Measurements from ENCODE around the gene ATG101. TPM values are rescaled to one million over a fixed set of nuclear protein-coding genes. Genes with fewer than 3 reads are reported as not detected.
A peak's percentile ranks its signal among the peaks of the same experiment; 100 is the strongest.

Gene ATG101
- total RNA-seq, 4 donors from 2014 or later, result 40.7 to 61.1 (median 48.0) TPM

DNA sequence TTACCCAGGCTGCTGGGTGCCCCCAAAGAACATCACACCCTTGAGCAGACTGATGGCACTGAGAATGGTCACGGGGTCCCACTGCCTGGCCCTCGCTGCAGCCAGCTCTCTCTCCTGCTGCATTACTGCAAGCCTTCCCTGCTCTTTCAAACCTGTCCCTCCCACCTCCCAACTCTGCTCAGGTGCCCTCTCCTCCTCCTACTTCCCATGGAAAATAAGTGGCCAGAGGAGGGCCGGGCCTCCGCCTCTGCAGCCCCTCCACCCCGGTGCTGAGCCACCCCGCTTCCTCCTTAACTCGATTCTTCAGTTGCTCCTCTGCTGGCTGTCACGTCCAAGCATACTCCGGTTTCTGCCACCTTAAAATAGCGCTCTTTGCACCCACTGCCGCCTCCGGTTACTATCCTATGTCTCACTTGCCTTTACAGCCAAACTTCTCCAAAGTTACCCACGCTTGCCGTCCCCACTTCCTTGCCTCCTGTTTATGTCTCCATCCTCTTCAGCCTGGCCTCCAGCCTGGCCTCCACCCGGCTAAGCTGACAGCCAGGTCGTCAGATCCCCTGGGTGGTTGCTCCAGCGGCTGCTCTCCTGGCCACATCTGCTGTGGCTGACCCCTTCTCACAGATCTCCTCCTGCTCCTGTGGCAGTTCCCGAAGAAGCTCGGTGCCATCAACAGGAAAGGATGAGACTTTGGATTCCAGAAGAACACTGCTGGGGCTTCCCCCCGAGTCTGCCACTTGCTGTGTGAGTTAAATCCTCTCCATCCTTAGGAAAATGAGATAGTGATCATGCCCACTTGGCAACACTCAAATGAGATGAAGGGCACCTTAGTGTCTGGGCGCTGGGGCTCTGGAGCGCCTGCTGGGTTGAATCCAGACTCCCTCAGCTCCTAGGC lies 17.4 kb downstream of the ATG101 start:
- no peaks in the 10 kb centered on the region for H3K27me3 ChIP-seq
- no peaks in the 10 kb centered on the region for H3K36me3 ChIP-seq
- no peak overlapping the region for H3K27ac ChIP-seq
- TF ChIP-seq, protein P1, sequence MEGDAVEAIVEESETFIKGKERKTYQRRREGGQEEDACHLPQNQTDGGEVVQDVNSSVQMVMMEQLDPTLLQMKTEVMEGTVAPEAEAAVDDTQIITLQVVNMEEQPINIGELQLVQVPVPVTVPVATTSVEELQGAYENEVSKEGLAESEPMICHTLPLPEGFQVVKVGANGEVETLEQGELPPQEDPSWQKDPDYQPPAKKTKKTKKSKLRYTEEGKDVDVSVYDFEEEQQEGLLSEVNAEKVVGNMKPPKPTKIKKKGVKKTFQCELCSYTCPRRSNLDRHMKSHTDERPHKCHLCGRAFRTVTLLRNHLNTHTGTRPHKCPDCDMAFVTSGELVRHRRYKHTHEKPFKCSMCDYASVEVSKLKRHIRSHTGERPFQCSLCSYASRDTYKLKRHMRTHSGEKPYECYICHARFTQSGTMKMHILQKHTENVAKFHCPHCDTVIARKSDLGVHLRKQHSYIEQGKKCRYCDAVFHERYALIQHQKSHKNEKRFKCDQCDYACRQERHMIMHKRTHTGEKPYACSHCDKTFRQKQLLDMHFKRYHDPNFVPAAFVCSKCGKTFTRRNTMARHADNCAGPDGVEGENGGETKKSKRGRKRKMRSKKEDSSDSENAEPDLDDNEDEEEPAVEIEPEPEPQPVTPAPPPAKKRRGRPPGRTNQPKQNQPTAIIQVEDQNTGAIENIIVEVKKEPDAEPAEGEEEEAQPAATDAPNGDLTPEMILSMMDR (IDR thresholded peaks at IDR 0.05), result no peak
- TF ChIP-seq POLR2A (IDR thresholded peaks at IDR 0.05), result no peak
- no peak overlapping the region for H3K4me3 ChIP-seq (replicated peaks in 1 of 3)
- intact Hi-C loops (cut with DNase I), result no loop called here
- 73 to 78% methylated on average over 22 of the region's 22 CpGs for WGBS, 2 donors
- H3K4me1 ChIP-seq, result peaks cover 8 to 10% of the 10 kb centered on the region in 2 donors
- DNase-seq, result no peak
- H3K9me3 ChIP-seq, result no peaks in the 10 kb centered on the region

DNA sequence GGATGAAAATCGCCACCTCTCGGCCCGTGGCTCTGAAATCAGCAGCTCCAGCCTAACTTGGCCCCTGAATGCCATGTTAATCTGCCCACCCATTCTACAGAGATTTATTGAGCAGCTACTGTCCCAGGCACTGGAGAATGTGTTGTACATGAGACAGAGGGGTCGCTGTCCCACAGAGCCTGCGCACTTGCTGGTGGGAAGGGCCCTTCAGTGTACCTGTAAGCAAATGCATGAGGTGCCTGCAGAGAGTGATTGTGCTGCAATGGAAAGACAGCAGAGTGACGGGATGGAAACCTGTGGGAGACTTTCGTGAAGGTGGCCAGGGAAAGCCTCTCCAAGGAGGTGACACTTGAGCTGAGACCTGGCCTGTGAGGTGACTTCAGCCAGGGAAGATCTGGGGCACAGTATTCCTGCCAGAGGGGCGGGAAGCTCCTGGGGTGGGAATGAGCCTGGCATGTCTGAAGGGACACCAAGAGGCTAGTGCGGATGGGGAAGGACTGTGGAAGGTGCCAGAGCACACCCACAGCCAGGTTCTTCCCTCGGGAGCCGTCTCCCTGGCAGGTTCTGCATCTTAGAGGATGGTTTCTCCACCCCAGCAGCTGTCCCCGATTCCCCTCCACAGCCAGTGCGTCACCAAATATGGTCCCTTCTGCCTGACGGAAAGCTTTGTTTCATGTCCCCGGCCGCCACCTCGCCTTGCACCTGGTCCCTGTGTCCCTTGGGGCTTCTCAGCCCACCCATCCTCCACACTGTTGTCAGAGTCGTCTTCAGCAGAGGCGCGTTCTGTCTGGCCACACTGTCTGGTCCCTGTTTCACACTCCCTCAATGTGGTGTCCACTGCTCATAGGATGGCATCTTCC lies 18.4 kb downstream of the ATG101 start:
- Histone ChIP-seq H3K9me3 (no peaks in the 10 kb centered on the region), H3K27me3 (no peaks in the 10 kb centered on the region), H3K4me1 (peaks cover 11 to 14% of the 10 kb centered on the region in 2 donors), H3K27ac (no peak overlapping the region), H3K4me3 (replicated peaks in 1 of 3) (no peak overlapping the region), H3K36me3 (no peaks in the 10 kb centered on the region)
- 85 to 86% methylated on average over 20 of the region's 20 CpGs for whole genome bisulfite sequencing, 2 donors
- intact Hi-C loops (cut with DNase I), result no loop called here
- no peak for TF ChIP-seq POLR2A (IDR thresholded peaks at IDR 0.05)
- TF ChIP-seq, protein P1 (IDR thresholded peaks at IDR 0.05), result no peak
- DNase-seq, result no peak

DNA sequence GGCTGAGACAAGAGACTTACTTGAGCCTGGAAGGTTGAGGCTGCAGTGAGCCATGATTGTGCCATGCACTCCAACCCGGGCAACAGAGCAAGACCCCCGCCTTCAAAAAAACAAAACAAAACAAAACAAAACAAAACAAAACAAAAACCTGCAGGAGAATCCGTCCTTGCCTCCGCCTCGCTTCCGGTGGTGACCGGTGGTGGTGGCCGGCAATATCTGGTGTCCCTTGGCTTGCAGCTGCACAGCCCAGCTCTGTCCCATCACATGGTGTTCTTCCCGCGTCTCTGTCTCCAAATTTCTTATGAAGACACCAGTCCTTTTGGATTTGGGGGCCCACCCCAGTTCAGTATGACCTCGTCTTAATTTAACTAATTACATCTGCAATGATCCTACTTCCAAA lies 19.7 kb downstream of the ATG101 start:
- H3K36me3 ChIP-seq, result no peaks in the 10 kb centered on the region
- H3K4me1 ChIP-seq, result peaks cover 11 to 14% of the 10 kb centered on the region in 2 donors
- no peak overlapping the region for H3K4me3 ChIP-seq (replicated peaks in 1 of 3)
- TF ChIP-seq POLR2A (IDR thresholded peaks at IDR 0.05), result no peak
- TF ChIP-seq, protein P1 (IDR thresholded peaks at IDR 0.05), result no peak
- DNase-seq, result no peak
- intact Hi-C loops (cut with DNase I), result no loop called here
- H3K9me3 ChIP-seq, result no peaks in the 10 kb centered on the region
- no peak overlapping the region for H3K27ac ChIP-seq
- no peaks in the 10 kb centered on the region for H3K27me3 ChIP-seq
- 85 to 89% methylated on average over 11 of the region's 11 CpGs for WGBS, 2 donors

DNA sequence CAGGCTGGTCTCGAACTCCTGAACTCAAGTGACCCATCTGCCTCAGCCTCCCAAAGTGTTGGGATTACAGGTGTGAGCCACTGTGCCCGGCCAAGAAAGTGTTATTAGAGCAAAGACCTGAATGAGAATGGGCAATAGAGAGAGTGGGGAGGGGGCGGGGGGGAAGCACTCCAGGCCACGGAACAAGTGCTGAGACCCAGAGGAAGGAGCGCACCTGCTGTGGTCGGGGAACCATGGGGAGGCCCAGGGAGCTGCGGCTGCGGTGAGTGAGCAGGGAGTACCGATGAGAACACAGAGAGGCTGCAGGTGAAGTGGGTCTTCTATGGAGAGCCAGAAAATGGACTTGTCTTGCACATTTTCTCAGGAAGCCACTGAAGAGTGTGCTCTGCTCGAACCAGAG lies 20.5 kb downstream of the ATG101 start:
- DNase-seq, result peak; percentile 20 to 24
- H3K27ac ChIP-seq, result no peak overlapping the region
- H3K4me3 ChIP-seq (replicated peaks in 1 of 3), result no peak overlapping the region
- H3K36me3 ChIP-seq, result no peaks in the 10 kb centered on the region
- no peak for TF ChIP-seq POLR2A (IDR thresholded peaks at IDR 0.05)
- TF ChIP-seq, protein P1 (IDR thresholded peaks at IDR 0.05), result no peak
- intact Hi-C loops (cut with DNase I), result no loop called here
- WGBS, 2 donors, result 44% methylated on average over 10 of the region's 10 CpGs
- H3K27me3 ChIP-seq, result no peaks in the 10 kb centered on the region
- H3K4me1 ChIP-seq, result peaks cover 11 to 14% of the 10 kb centered on the region in 2 donors
- no peaks in the 10 kb centered on the region for H3K9me3 ChIP-seq
